SK-N-SH (cell line): ENCODE measurements around the gene CCDC121. TPM values are rescaled to one million over a fixed set of nuclear protein-coding genes. Genes with fewer than 3 reads are reported as not detected.
A peak's percentile ranks its signal among the peaks of the same experiment; 100 is the strongest.

Experiments
- CHD2 ChIP-seq: fragments of 150-350 bp; IDR thresholded peaks from 2 replicates; pipeline ENCODE4 v1.6.1; 2018; ENCODE audit warnings: low read length; ENCODE audit not compliant: partially characterized antibody
- ELF1 ChIP-seq: IDR thresholded peaks from 2 replicates; pipeline ENCODE4 v1.4.0; 2012
- EP300 ChIP-seq, 2 experiments: IDR thresholded peaks; 2 replicates each; pipeline versions ENCODE4 v1.4.0 to v1.6.1; 2012; ENCODE audit warnings: borderline replicate concordance in 1 of 2, low read depth in 1 of 2, low read length in 1 of 2
- EZH2phosphoT487 ChIP-seq: fragments of 200-600 bp; sonication (generic); IDR thresholded peaks from 2 replicates; pipeline ENCODE4 v1.6.1; 2017; ENCODE audit warnings: low read depth, mixed run types, mild to moderate bottlenecking, antibody characterized with exemption, moderate library complexity, borderline replicate concordance
- FOSL2 ChIP-seq: IDR thresholded peaks from 2 replicates; pipeline ENCODE4 v1.4.0; 2012; ENCODE audit warnings: low read depth, mild to moderate bottlenecking, moderate library complexity, borderline replicate concordance
- GABPA ChIP-seq: IDR thresholded peaks from 2 replicates; pipeline ENCODE4 v1.4.0; 2012; ENCODE audit warnings: low read depth, mild to moderate bottlenecking
- GATA2 ChIP-seq: sonication (generic); formaldehyde crosslinking; IDR thresholded peaks from 2 replicates; pipeline ENCODE4 v1.5.0; 2020; ENCODE audit warnings: mild to moderate bottlenecking, missing genetic modification reagents
- MEF2A ChIP-seq: IDR thresholded peaks from 2 replicates; pipeline ENCODE4 v1.4.0; 2012; ENCODE audit warnings: low read depth, borderline replicate concordance
- MXI1 ChIP-seq: IDR thresholded peaks from 2 replicates; pipeline ENCODE4 v1.6.1; 2012; ENCODE audit warnings: mild to moderate bottlenecking, low read depth, low read length, improper control_type of control experiment
- PBX3 ChIP-seq: IDR thresholded peaks from 2 replicates; pipeline ENCODE4; 2012
- POLR2AphosphoS5 ChIP-seq: IDR thresholded peaks from 2 replicates; pipeline ENCODE4 v1.6.1; 2012; ENCODE audit warnings: low read depth, low read length
- RAD21 ChIP-seq: IDR thresholded peaks from 2 replicates; pipeline ENCODE4 v1.6.1; 2012; ENCODE audit warnings: mild to moderate bottlenecking, low read length
- RFX5 ChIP-seq: IDR thresholded peaks from 2 replicates; pipeline ENCODE4 v1.6.1; 2012; ENCODE audit warnings: mild to moderate bottlenecking, improper control_type of control experiment, low read length
- RXRA ChIP-seq: IDR thresholded peaks from 2 replicates; pipeline ENCODE4 v1.4.0; 2012; ENCODE audit warnings: low read depth, mild to moderate bottlenecking, borderline replicate concordance
- SMC3 ChIP-seq: IDR thresholded peaks from 2 replicates; pipeline ENCODE4 v1.6.1; 2012; ENCODE audit warnings: low read depth, low read length, improper control_type of control experiment
- TAF1 ChIP-seq: IDR thresholded peaks from 2 replicates; pipeline ENCODE4 v1.6.1; 2012; ENCODE audit warnings: low read depth, mild to moderate bottlenecking, low read length, moderate library complexity, borderline replicate concordance
- TCF12 ChIP-seq: IDR thresholded peaks from 2 replicates; pipeline ENCODE4 v1.4.0; 2012
- TEAD4 ChIP-seq: IDR thresholded peaks from 2 replicates; pipeline ENCODE4 v1.4.0; 2012; ENCODE audit warnings: mild to moderate bottlenecking, borderline replicate concordance; ENCODE audit not compliant: insufficient read depth
- USF1 ChIP-seq: IDR thresholded peaks from 2 replicates; pipeline ENCODE4 v1.4.0; 2012; ENCODE audit warnings: low read depth, borderline replicate concordance
- ZBTB33 ChIP-seq: IDR thresholded peaks from 2 replicates; pipeline ENCODE4 v1.4.0; 2012; ENCODE audit warnings: low read depth, borderline replicate concordance
- polyA plus RNA-seq, 3 experiments: library from polyadenylated mRNA; depleted of rRNA; stranded (reverse); fragments of >200 nt; gene quantifications; 2 replicates each; pipeline ENCODE4 v1.2.3, GENCODE V29; 2012
- TF ChIP-seq, protein P1 (sequence below): fragments of 150-350 bp; IDR thresholded peaks from 2 replicates; pipeline ENCODE4 v1.6.1; 2016; ENCODE audit warnings: mild to moderate bottlenecking, low read depth, low read length
- TF ChIP-seq, protein P2 (sequence below): fragments of 150-350 bp; IDR thresholded peaks from 2 replicates; pipeline ENCODE4 v1.6.1; 2017; ENCODE audit warnings: antibody characterized with exemption, low read length, low read depth, borderline replicate concordance
- TF ChIP-seq, protein P3 (sequence below): IDR thresholded peaks from 2 replicates; pipeline ENCODE4 v1.4.0; 2012; ENCODE audit warnings: low read depth

CCDC121 gene
- polyA plus RNA-seq, 1 of the 3 experiments (the other 2 are of a cell fraction) = 2.3 TPM

- TF ChIP-seq PBX3 (no peak), EP300 (IDR thresholded peaks at IDR 0.05; ENCODE audit: borderline replicate concordance in 1 of 2, low read depth in 1 of 2, low read length in 1 of 2) (0 out of 4 replicates have a peak, but pooled peaks of 1 of the 2 experiments have one; percentile 32), RAD21 (0 out of 2 replicates have a peak, but pooled peaks have one; percentile 6), ZBTB33 (no peak), TCF12 (no peak), CHD2 (peak; percentile 72), MXI1 (peak; percentile 92), RXRA (no peak), RFX5 (no peak), ELF1 (peak; percentile 93), TEAD4 (no peak), GATA2 (CRISPR knock-in tag) (no peak), POLR2AphosphoS5 (peak; percentile 93), MEF2A (no peak), USF1 (peak; percentile 97), FOSL2 (peak; percentile 8; the same call in 1 of the 2 replicates), TAF1 (peak; percentile 98), GABPA (peak; percentile 90), EZH2phosphoT487 (no peak), SMC3 (no peak)
- TF ChIP-seq, protein P1, sequence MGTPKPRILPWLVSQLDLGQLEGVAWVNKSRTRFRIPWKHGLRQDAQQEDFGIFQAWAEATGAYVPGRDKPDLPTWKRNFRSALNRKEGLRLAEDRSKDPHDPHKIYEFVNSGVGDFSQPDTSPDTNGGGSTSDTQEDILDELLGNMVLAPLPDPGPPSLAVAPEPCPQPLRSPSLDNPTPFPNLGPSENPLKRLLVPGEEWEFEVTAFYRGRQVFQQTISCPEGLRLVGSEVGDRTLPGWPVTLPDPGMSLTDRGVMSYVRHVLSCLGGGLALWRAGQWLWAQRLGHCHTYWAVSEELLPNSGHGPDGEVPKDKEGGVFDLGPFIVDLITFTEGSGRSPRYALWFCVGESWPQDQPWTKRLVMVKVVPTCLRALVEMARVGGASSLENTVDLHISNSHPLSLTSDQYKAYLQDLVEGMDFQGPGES = no peak
- TF ChIP-seq, protein P2, sequence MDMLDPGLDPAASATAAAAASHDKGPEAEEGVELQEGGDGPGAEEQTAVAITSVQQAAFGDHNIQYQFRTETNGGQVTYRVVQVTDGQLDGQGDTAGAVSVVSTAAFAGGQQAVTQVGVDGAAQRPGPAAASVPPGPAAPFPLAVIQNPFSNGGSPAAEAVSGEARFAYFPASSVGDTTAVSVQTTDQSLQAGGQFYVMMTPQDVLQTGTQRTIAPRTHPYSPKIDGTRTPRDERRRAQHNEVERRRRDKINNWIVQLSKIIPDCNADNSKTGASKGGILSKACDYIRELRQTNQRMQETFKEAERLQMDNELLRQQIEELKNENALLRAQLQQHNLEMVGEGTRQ = peak; percentile 82
- TF ChIP-seq, protein P3, sequence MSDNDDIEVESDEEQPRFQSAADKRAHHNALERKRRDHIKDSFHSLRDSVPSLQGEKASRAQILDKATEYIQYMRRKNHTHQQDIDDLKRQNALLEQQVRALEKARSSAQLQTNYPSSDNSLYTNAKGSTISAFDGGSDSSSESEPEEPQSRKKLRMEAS = peak; percentile 85
Measured at GRCh38 chr2:27582695-27583389, 46.0 kb downstream of the CCDC121 start, which contains the start of gene ZNF512 (continued).
